ENCODE measurements around the gene IQCH.

GRCh38 chr15:67290319-67290718 is 35.7 kb downstream of the IQCH start:
- TF ChIP-seq CTCF (IDR thresholded peaks at IDR 0.05): no peak
- no peak for TF ChIP-seq POLR2A (IDR thresholded peaks at IDR 0.05)

Data from thyroid gland (tissue), 4 donors.